Measurements from ENCODE around the gene ZCCHC2. TPM values are rescaled to one million over a fixed set of nuclear protein-coding genes. Genes with fewer than 3 reads are reported as not detected.

Gene ZCCHC2
- total RNA-seq, 1 donor from 2014 or later: 10.7 TPM

- no peak for DNase-seq (ENCODE audit: low read depth)
- Histone ChIP-seq H3K4me3 (ENCODE audit: low read depth, low read length) (no peak overlapping the region), H3K27me3 (ENCODE audit: control insufficient read depth, insufficient read depth, low read length) (peaks cover 3% of the 10 kb centered on the region), H3K36me3 (ENCODE audit: control insufficient read depth, insufficient read depth, low read length) (no peaks in the 10 kb centered on the region)
- TF ChIP-seq CTCF (IDR thresholded peaks at IDR 0.05; ENCODE audit: insufficient read depth, low read length, poor library complexity, severe bottlenecking): no peak
Observed at GRCh38 chr18:62587689-62588088, 64.9 kb downstream of the ZCCHC2 start.

- TF ChIP-seq CTCF (IDR thresholded peaks at IDR 0.05; ENCODE audit: insufficient read depth, low read length, poor library complexity, severe bottlenecking): no peak
- H3K27me3 ChIP-seq (ENCODE audit: control insufficient read depth, insufficient read depth, low read length): peaks cover 3% of the 10 kb centered on the region
- no peaks in the 10 kb centered on the region for H3K36me3 ChIP-seq (ENCODE audit: control insufficient read depth, insufficient read depth, low read length)
- DNase-seq (ENCODE audit: low read depth): no peak
- H3K4me3 ChIP-seq (ENCODE audit: low read depth, low read length): no peak overlapping the region
Observed at GRCh38 chr18:62588217-62588616, 65.4 kb downstream of the ZCCHC2 start.

- H3K36me3 ChIP-seq (ENCODE audit: control insufficient read depth, insufficient read depth, low read length): no peaks in the 10 kb centered on the region
- H3K27me3 ChIP-seq (ENCODE audit: control insufficient read depth, insufficient read depth, low read length): peaks cover 10% of the 10 kb centered on the region
- no peak for TF ChIP-seq CTCF (IDR thresholded peaks at IDR 0.05; ENCODE audit: insufficient read depth, low read length, poor library complexity, severe bottlenecking)
- no peak overlapping the region for H3K4me3 ChIP-seq (ENCODE audit: low read depth, low read length)
- DNase-seq (ENCODE audit: low read depth): no peak
Observed at GRCh38 chr18:62590799-62591590, 68.2 kb downstream of the ZCCHC2 start.

DNA sequence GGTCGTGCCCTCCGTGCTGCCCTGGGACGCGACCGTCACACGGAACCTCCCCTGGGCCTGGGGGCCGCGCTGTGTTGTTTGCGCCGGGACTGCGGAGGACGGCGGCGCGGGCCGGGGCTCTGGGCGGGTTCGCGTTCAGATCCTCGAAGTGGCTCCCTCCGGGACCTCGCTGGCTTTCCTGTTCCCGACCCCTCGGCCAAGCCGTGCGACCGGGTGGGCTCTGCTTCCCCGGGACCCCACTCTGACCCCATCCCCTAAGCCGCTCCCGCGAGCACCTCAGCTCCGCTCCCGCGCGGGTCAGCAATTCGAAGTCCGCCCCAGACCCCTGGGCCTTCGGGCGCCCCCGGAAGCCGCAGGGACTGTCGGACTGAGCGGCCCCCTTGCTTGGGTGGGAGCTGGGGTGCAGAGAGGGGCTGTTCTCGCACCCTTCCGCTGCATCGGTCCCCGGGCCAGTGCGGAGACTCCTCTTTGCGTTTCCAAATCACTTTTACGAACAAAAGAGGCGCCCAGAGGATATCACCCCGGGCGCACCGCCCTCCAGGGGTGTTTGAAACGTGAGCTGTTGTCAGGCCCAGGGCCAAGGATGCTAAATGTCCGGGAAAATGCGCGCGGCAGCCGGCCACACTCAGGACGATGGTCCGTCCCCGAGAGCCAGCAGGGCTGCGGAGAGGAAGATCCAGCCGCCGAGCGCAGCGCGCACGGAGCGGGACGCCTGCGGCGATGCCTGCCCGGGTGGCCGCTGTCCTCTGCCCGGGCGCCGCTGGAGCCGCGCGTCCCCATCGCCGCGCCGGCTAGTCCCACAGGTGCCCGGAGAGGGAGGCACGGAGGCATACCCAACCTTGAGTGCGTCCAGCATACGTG, 73.5 kb downstream of the ZCCHC2 start:
- peak overlapping the region; percentile 13 for H3K4me3 ChIP-seq (ENCODE audit: low read depth, low read length)
- no peaks in the 10 kb centered on the region for H3K36me3 ChIP-seq (ENCODE audit: control insufficient read depth, insufficient read depth, low read length)
- TF ChIP-seq CTCF (IDR thresholded peaks at IDR 0.05; ENCODE audit: insufficient read depth, low read length, poor library complexity, severe bottlenecking): no peak
- DNase-seq (ENCODE audit: low read depth): no peak
- H3K27me3 ChIP-seq (ENCODE audit: control insufficient read depth, insufficient read depth, low read length): peaks cover 24% of the 10 kb centered on the region

DNA sequence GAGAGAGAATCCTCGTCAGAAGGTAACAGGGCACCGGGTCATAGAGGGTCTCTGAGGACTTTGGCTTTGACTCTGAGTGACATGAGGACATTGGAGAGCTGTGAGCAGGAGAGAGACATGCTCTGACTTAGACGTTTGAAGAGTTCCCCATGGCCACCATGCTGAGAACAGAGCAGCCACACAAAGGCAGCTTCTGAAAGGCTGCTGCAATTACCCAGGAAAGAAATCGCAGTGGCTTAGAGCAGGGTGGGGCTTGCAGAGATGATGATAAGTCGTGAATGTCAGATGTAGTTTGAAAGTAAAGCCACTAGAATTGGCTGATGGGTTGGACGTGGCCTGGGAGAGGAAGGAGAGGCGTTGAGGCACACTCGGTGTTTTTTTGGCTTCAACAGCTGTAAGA, 79.0 kb downstream of the ZCCHC2 start:
- Histone ChIP-seq H3K36me3 (ENCODE audit: control insufficient read depth, insufficient read depth, low read length) (no peaks in the 10 kb centered on the region), H3K27me3 (ENCODE audit: control insufficient read depth, insufficient read depth, low read length) (peaks cover 10% of the 10 kb centered on the region)
- DNase-seq (ENCODE audit: low read depth): no peak

More for the DNA sequence above, 79.0 kb downstream of the ZCCHC2 start:
- no peak overlapping the region for H3K4me3 ChIP-seq (ENCODE audit: low read depth, low read length)
- no peak for TF ChIP-seq CTCF (IDR thresholded peaks at IDR 0.05; ENCODE audit: insufficient read depth, low read length, poor library complexity, severe bottlenecking)

Data from kidney epithelial cell (primary cell).